D341Med (cell line): ENCODE measurements around the gene GLTP.

Source experiments
- DNase-seq: peaks from one replicate; pipeline ENCODE4 v3.0.0; 2012; ENCODE audit warnings: low spot score

GLTP gene

DNA sequence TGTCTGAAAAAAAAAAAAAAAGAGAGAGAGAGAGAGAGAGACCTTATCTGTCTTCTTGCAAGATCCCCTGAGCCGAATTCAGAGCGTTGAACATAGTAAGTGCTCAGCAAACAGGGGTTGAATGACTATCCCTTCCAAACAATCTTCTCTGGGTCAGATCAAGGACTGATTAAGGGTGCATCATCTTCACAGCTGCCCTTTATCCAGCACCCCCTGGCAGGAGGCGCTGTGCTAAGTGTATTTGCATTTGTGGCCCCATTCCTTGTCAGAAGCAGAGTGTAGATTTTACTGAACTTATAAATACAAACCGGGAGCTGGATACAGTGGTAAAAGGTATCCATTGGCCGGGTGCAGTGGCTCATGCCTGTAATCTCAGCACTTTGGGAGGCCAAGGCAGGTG, 38.3 kb downstream of the GLTP start:
- DNase-seq = no peak

DNA sequence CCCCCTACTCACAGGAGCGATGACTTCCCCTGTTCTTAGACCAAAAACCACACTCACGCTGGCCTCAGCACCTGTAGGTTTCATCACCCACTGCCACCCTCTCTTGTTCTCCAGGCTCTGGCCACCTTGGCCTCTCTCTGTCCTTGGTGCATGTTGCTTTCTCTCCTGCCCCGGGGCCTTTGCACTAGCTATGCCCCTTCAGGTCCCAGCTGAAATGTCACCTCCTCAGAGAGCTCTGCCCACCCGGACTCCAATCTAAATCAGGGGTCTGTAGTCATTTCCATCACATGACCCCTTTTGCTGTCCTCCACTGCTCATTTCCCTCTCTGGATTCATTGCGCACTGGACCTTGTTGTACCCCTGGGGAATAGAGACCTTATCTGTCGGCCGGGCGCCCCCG, 39.0 kb downstream of the GLTP start:
- DNase-seq = no peak

DNA sequence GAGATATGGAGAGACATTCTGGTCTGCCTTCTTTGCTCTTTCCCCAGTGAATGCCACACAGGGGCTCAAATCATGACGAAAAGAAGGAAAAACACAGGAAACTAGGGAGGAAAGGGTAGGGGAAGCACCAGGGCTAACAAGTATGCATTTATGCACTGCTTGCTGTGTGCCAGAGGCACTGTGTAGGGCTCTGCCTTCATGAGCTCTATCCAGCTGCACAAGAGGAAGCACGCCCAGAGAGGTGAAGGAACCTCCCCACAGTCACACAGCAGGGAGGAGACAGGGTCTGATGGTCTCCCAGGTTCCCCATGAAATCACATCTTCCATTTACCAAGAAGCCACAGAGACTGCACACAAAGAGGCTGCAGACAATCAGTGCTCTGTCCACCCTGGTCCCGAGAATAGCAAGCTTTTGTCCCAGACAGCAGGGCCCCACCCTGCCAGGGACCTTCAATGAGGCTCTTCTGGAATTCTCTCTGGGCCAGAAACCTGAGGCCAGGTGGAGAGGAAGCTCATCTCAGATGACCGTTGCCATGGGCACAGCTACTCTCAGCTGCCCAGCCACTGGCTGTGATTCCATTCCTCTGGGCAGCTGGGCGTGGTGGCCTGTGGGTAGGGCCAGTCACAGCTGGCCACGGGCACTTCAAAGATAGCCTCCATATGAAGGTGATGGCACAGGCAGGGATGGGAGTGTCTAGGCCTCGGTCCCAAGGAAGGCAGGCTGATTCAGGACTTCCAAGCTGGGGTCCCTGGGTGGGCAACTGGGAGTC, 39.9 kb downstream of the GLTP start:
- DNase-seq = no peak

DNA sequence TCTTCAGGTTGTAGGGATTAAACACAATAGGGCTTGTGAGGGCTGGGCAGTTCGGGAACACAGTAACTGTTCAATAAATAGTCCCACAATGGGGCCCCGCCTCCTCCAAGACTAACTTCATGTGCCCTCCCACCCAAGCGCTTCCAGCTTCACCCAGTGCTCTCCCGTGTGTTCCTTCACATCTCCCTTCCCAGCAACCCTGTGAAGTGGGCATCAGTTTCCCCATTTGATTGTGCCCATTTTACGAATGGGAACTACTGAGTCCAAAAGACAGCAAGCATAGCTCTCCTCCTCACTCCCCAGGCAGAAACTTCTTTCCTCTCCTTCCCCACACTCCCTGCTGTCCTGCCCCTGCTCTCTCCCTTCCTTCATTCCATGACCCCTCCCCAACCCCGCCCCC, 40.9 kb downstream of the GLTP start:
- no peak for DNase-seq

DNA sequence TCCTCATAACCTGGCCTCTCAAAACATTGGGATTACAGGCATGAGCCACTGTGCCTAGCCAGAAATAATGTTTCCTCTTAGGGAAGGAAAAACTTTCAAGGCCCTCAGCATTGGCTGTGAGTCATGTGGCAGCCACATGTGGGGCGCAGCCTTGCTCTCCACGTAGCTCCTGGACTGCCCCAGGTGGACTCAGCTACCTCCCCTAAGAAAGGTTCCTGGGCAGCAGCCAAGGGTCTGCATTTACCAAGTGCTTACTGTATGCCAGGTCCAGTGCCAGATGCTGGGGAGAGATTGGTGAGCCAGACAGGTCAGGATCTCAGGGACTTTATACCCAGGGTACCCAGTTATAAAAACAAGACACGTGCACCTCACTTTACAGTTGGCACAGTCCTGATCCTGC, 43.4 kb downstream of the GLTP start:
- DNase-seq = no peak

DNA sequence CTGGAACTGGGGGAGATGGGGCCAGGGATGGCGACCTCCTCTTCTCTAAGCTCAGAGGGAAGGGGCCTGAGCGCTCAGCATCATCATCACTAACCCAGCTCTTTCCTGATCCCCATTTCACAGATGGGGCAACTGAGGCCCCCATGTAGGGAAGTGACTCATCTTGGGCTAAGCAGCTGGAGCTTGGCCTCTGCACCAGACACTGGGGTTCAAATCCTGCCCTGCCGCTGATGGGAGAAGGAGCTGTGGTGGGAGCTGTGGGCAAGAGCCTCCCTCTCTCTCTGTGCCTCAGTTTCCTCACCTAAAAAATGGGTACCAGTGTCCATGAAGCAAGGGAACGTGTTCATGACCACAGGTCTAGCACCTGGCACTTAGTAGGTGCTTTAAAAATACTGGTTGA, 44.5 kb downstream of the GLTP start:
- DNase-seq = no peak

DNA sequence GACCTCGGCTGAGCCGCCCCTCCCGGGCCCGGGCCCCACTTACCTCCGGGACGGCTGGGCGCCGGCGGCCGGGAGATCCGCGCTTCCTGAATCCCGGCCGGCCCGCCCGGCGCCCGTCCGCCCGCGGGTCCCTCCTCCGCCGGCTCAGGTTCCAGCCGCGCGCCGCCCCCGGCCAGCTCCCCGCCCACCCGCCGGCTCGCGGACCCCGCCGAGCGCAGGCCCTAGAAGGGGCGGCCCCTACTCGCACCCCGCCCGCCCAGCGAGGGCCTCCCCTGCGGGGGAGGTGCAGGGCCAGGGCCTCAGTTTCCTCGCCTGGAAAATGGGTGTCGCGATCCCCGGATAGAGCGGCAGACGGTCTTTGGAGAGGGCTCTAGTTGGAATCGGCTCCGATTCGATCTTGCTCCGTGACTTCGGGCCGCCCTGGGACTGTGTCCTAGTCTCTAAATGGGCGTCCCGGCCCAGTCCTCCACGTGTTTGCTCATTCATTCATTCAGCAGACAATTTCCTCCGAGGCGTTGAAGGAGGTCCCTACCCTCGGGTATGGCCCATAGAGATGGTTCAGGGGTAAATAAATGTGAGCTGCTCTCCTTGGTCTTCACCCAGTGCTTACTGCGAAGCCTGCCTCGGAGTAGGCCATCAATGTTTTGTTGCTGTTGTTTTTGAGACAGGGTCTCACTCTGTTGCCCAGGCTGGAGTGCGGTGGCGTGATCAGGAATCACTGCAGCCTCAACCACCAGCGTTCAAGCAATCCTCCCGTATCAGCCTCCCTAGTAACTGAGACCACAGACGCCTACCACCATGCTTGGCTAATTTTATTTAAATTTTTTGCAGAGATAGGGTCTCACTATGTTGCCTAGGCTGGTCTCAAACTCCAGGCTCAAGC, 46.8 kb downstream of the GLTP start, which contains the start of gene TRPV4:
TSS of gene TRPV4 (minus strand) at position 92 of the 883 bp plus-strand sequence. CDS start 18,602 bp downstream, outside the sequence.
- DNase-seq = no peak

DNA sequence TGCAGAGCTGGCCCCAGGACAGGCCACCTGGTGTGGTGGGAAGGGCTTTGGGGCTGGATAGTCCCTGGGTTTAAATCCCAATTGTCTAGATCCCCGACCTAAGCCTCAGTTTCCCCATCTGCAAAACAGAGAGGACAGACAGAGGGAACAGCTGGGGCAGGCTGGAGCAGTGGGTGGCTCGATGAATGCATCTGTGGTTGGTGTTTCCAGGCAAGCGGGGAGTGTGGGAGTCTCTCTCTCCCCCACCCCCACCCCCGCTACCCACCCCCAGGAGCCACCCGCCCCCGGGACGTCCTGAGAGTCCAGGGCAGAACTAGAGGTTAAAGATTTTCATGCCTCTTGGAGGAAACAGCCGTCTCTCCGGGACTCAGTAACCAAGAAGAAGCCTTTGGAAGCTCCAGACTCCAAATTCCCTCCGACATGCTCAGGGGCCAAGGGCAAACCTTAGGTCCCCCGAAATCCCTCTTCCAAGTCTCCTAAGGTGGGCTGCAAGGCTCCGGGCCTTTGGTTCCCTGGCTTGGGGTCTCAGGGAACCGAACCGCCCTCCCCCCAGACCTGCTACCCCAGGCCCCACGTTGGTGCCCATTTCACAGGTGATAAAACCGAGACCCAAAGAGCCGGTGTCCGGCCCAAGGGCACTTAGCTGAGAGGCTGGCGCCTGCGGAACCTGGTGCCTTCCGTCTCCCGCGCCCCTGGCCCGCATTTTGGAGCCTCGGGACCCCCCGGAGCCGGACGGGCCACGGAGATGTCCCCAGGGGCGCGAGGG, 47.6 kb downstream of the GLTP start:
- no peak for DNase-seq

DNA sequence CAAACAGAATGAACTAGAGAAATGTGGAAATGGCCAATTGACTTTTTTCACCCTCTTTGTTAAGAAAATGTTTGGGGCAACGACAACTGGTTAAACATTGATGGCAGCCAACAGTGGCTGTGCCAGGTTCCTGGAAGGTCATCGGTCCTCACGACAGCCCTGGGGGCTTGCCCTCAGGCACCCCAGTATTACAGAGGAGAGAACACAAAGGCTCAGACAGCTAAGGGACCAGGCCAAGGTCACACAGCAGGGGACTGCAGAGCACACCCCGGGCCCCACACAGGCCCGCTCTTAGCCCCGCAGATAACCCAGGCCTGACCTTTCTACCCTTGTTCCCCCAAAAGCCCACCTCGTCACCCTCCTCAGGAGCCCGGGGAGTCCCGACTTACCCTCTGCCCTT, 48.4 kb downstream of the GLTP start:
- no peak for DNase-seq

DNA sequence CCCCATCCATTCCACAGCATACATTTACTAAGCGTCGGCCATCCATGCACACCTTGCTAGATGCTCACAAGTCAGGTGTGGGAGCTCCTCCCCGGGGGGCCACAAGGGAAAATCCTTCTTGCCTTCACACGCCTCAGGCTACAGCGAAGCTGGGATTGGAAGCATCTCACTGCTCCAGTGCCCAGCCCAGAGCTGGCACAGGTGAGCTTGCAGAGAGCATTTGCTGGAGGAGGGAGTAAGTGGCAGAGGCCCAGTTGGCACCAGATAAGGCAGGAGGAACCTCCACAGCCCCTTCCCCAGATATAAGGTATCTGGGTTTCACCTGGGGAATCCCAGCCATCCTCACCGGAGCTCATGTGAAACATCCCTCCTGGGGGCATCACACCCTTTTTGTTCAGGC, 49.0 kb downstream of the GLTP start:
- DNase-seq = no peak

DNA sequence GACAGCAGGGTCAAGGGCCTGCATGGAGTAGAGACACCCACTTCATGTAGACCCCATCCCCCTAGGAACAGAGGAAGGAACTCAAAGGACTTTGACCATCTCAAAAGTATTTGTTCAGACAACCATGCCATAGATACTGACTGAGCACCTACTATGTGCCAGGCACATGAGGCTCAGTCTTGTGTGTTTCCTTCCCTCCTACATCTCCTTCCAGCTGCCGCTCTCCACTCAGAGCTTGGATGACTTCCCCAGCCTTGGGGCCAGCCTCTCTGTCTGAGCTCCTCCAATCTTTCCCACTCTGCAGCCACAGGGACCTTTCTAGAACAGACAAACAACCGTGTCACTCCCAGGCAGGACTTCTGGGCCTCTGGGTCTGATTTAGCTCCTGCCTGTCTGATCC, 49.6 kb downstream of the GLTP start:
- no peak for DNase-seq

DNA sequence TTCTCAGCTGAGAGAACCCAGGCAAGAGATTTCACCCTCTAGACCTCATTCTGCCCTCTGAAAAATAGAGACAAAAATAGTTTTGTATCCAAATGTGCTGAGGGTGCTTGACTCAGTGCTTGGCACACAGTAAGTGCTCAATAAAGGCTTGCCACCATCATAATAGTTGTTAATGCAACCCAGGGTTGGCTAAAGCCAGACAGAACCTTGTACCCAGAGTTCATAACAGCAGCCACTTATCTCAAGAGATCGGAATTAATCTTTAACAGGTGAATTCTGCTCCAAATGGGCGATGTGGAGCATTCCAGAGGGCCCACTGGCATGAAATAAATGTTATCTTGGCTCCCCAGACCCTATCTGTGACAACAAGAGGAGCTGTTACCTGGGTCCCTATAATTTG, 50.1 kb downstream of the GLTP start:
- no peak for DNase-seq

DNA sequence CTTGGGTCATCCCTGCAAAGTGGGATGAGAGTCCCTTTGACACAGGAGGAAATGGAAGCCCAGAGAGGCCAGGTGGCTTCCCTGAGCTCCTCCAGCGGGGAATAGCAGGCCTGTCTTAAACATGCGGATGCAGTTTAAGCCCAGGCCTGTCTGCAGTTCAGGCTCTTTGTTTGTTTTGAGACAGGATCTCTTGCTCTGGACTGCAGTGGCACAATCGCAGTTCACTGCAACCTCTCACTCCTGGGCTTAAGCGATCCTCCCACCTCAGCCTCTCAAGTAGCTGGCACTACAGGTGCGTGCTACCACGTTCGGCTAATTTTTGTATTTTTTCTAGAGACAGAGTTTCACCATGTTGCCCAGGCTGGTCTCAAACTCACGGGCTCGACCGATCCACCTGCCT, 50.7 kb downstream of the GLTP start:
- no peak for DNase-seq

DNA sequence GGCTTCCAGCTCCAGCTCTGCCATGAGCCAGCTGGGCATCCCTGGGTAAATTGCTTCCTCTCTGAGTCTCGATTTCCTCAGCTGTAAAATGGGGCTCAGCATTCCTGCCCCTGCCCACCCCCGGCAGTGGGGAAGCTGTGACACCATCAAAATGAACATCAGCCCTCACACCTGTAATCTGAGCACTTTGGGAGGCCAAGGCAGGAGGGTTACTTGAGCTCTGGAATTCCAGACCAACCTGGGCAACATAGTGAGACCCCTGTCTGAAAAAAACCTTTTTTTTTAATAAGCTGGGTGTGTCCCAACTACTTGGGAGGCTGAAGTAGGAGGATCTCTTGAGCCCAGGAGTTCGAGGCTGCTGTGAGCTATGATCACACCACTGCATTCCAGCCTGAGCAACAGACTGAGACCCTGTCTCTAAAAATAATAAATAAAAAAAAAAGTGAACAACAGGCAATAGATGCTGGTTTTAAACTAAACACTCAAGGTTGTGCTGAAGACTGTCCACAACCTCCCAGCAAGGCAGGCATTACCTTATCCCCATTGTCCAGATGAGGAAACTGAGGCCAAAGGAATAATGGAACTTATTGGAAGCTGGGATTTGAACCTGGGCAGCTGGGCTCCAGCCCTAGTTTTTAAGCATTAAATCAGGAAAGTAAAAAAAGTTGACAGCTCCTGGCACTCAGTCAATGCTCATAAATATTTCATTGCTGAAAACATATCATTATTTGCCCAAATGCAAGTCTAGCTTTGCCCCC, 51.4 kb downstream of the GLTP start:
- DNase-seq = no peak

DNA sequence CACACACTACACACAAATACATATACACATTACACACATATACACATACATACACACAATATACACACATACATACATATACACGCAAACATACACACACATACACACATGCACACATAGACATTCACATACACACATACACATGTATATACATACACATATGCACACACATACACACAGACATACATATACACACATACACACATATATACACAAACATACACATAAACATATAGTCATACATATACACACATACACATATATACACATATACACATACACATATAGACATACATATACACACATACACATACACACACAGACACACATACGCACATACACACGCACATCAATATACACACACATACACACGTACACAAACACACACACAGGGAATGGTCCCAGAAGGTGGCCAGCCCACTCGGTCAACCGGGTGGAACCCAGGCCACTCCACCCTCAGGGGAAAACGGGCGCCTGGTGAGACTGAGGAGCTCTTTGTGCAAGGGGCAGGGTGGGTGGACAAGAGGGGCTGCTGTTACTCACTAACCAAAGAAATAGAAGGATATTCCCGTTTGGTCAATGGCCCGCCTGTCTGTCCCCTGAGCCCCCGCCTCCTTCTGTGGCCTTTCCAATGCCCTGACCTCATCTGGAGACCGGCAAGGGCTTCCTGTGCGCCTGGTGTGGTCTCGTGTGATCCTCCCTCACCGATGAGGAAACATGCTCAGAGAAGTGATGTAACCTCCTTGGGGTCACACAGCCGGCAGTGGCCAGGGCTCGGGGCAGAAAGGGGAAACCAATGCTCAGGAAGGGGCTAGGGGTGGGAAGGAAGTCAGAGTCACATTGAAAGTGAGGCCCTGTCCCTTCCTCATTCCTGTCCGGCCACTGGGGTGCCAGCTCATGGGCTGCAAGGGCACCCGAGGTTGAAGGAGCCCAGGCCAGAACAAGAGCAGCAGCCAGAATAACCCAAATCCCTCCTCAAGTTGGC, 52.5 kb downstream of the GLTP start:
- DNase-seq = no peak

DNA sequence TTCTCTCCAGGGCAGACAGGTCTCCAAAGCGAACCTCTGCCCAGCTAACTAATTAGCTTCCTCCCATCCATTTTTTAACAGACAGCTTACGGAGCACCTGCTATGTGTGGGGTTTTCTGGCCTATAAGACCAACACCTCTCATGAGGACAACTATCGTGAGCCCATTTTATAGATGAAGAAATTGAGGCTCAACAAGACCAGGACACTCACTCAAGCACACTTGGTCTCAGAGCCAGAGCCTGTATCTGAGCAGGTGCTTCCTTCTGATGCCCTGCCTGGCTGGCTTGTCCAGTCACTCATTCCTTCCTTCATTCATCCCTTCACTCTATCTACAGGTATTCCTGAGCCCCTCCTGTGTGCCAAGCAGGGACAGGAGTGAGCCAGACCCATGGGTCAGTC, 53.3 kb downstream of the GLTP start:
- no peak for DNase-seq

DNA sequence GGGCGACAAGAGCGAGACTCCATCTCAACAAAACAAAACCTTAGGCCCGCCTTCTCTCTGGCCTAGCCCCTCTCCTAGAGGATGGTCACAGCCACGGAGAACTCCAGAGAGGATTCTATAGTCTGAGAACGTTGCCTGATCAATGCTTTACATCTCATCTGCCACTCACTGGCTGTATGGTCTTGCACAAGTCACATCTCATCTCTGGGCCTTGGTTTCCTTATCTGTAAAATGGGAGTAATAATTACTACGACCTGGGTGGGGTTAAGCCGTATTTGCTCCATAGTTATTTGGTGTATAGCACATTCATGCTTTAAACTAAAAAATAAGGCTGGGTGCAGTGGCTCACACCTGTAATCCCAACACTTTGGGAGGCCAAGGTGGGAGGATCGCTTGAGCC, 55.6 kb downstream of the GLTP start:
- DNase-seq = no peak

DNA sequence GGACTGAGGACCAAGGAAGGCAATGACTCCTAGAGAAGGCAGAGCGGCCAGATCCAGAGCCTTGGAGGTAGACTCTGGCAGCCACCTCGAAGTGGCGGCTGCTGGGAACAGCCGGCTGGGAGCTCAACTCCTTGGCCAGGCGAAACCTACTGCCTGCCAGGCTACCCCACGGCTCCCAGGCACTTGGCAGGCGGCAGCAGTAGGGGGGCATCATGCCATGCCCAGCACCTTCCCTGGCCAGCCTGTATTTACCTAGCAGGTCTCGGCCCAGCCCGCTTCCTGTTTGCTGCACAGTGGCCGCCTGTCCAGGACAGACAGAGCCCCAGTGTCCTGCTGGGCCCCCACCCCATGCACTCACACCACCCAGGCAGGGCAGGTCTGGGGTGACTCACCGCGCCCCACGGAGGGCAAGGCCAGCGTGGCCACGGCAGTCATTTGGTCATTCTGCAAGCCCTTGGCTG, 57.4 kb downstream of the GLTP start:
- DNase-seq = no peak

DNA sequence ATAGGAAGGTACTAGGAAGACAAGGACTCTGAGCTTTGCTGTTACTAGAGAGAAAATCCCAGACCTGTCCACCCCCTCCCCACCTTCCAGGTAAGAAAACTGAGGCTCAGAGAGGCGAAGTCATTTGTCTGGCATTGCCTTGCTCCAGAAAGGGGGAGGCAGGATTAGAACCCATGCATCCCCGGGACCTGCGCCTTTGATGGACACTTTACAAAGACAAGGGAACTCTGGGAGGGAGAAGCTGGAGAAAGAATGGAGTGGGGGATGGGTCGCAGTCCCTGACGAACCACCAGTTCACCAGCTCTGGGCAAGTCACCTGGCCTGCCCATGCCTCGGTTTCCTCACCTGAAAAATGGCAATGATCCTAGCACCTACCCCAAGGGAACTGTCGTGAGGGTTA, 57.9 kb downstream of the GLTP start:
- DNase-seq = no peak

DNA sequence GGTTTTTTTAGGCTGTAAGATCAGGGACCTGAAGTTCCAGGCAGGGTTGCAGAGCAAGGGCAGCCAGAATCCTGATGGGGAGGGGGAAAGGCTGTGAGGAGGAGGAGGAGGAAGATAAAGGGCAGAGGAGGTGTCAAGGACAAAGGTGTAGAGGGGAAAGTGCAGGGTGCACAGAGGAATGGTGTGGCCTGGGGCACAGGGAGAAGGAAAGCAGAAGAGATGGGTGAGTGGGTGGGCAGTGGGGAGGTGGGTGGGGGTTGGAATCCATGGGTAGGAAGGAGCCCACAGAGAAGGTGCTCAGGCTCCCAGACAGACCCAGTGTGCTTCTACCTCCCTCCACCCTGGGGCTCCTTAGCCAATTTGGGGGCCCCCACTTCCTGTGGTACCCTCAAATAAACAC, 58.4 kb downstream of the GLTP start:
- DNase-seq = no peak
